ENCODE results near the gene PLXNA1.

The PLXNA1 gene

DNA sequence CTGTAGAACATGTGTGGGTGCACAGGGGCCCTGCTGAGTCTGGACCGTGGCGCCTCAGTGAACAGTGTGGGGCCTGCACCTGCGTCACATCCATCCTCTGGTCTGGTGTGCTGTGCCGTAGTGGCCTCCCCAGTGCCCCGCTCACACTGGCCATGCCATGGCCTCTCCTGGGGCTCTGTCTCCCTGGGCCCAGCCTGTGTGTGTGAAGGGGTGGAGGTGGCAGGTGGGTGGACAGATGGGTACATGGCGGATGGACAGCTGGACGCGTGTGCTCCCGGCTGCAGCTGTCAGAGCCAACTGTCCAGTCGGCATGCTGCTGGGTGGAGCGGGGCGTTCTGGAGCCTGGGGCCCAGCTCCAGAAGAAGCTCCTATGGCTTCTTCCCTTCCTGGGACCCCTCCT lies 17.8 kb downstream of the PLXNA1 start:
- Histone ChIP-seq H3K79me2 (ENCODE audit: insufficient read depth, low read length) (peaks cover 23% of the 10 kb centered on the region), H3K9ac (ENCODE audit: low read depth, low read length) (no peak overlapping the region), H3K36me3 (ENCODE audit: insufficient read depth, low read length) (peaks cover 30% of the 10 kb centered on the region), H2AFZ (ENCODE audit: low read depth, low read length) (no peak overlapping the region), H3K9me3 (ENCODE audit: insufficient read depth, low read length, severe bottlenecking) (no peaks in the 10 kb centered on the region), H3K4me2 (ENCODE audit: insufficient read depth, low read length) (no peak overlapping the region), H3K27ac (ENCODE audit: low read length) (no peak overlapping the region), H3K4me1 (ENCODE audit: insufficient read depth, low read length) (no peaks in the 10 kb centered on the region), H4K20me1 (ENCODE audit: insufficient read depth, low read length) (peaks cover 80% of the 10 kb centered on the region), H3K4me3 (ENCODE audit: low read depth in 1 of 2, low read length in 2 of 2) (no peak overlapping the region), H3K27me3 (ENCODE audit: insufficient read depth, low read length, poor library complexity) (no peaks in the 10 kb centered on the region)
- no peak for TF ChIP-seq EZH2 (IDR thresholded peaks at IDR 0.05; ENCODE audit: borderline replicate concordance, low read depth, low read length, severe bottlenecking)
- no peak for TF ChIP-seq CTCF (IDR thresholded peaks at IDR 0.05; ENCODE audit: borderline replicate concordance, extremely low read depth, low read length, poor library complexity, severe bottlenecking)
- DNase-seq (no peak), ATAC-seq (ENCODE audit: insufficient read depth, low read depth) (no peak)

GRCh38 chr3:127001486-127002194 lies 18.7 kb downstream of the PLXNA1 start:
- no peak overlapping the region for H2AFZ ChIP-seq (ENCODE audit: low read depth, low read length)
- TF ChIP-seq EZH2 (IDR thresholded peaks at IDR 0.05; ENCODE audit: borderline replicate concordance, low read depth, low read length, severe bottlenecking): no peak
- TF ChIP-seq CTCF (IDR thresholded peaks at IDR 0.05; ENCODE audit: borderline replicate concordance, extremely low read depth, low read length, poor library complexity, severe bottlenecking): no peak
- no peak overlapping the region for H3K27ac ChIP-seq (ENCODE audit: low read length)
- no peak overlapping the region for H3K9ac ChIP-seq (ENCODE audit: low read depth, low read length)
- DNase-seq: no peak
- H4K20me1 ChIP-seq (ENCODE audit: insufficient read depth, low read length): peaks cover 72% of the 10 kb centered on the region
- H3K27me3 ChIP-seq (ENCODE audit: insufficient read depth, low read length, poor library complexity): no peaks in the 10 kb centered on the region
- H3K4me2 ChIP-seq (ENCODE audit: insufficient read depth, low read length): no peak overlapping the region
- peaks cover 35% of the 10 kb centered on the region for H3K36me3 ChIP-seq (ENCODE audit: insufficient read depth, low read length)
- H3K4me3 ChIP-seq (ENCODE audit: low read depth in 1 of 2, low read length in 2 of 2): no peak overlapping the region
- peaks cover 21% of the 10 kb centered on the region for H3K79me2 ChIP-seq (ENCODE audit: insufficient read depth, low read length)
- no peaks in the 10 kb centered on the region for H3K9me3 ChIP-seq (ENCODE audit: insufficient read depth, low read length, severe bottlenecking)
- no peak for ATAC-seq (ENCODE audit: insufficient read depth, low read depth)
- H3K4me1 ChIP-seq (ENCODE audit: insufficient read depth, low read length): no peaks in the 10 kb centered on the region

GRCh38 chr3:127002195-127003174 lies 19.6 kb downstream of the PLXNA1 start:
- H3K9ac ChIP-seq (ENCODE audit: low read depth, low read length): no peak overlapping the region
- H3K4me1 ChIP-seq (ENCODE audit: insufficient read depth, low read length): no peaks in the 10 kb centered on the region
- ATAC-seq (ENCODE audit: insufficient read depth, low read depth): no peak

More at GRCh38 chr3:127002195-127003174, 19.6 kb downstream of the PLXNA1 start:
- Histone ChIP-seq H3K27ac (ENCODE audit: low read length) (no peak overlapping the region), H3K27me3 (ENCODE audit: insufficient read depth, low read length, poor library complexity) (no peaks in the 10 kb centered on the region), H3K36me3 (ENCODE audit: insufficient read depth, low read length) (peaks cover 36% of the 10 kb centered on the region), H2AFZ (ENCODE audit: low read depth, low read length) (no peak overlapping the region), H3K4me3 (ENCODE audit: low read depth in 1 of 2, low read length in 2 of 2) (no peak overlapping the region), H4K20me1 (ENCODE audit: insufficient read depth, low read length) (peaks cover 69% of the 10 kb centered on the region), H3K4me2 (ENCODE audit: insufficient read depth, low read length) (no peak overlapping the region), H3K9me3 (ENCODE audit: insufficient read depth, low read length, severe bottlenecking) (no peaks in the 10 kb centered on the region), H3K79me2 (ENCODE audit: insufficient read depth, low read length) (peaks cover 13% of the 10 kb centered on the region)
- no peak for DNase-seq
- TF ChIP-seq CTCF (IDR thresholded peaks at IDR 0.05; ENCODE audit: borderline replicate concordance, extremely low read depth, low read length, poor library complexity, severe bottlenecking): no peak
- no peak for TF ChIP-seq EZH2 (IDR thresholded peaks at IDR 0.05; ENCODE audit: borderline replicate concordance, low read depth, low read length, severe bottlenecking)

Data from DND-41 (cell line).